GM19099 (cell line): ENCODE measurements around the gene HOXC10.

Experiments used
- POLR2A ChIP-seq: IDR thresholded peaks from 3 replicates; pipeline ENCODE4 v1.6.1; 2011; ENCODE audit warnings: low read depth; ENCODE audit not compliant: insufficient read length; ENCODE audit errors: extremely low read depth

HOXC10 gene

DNA sequence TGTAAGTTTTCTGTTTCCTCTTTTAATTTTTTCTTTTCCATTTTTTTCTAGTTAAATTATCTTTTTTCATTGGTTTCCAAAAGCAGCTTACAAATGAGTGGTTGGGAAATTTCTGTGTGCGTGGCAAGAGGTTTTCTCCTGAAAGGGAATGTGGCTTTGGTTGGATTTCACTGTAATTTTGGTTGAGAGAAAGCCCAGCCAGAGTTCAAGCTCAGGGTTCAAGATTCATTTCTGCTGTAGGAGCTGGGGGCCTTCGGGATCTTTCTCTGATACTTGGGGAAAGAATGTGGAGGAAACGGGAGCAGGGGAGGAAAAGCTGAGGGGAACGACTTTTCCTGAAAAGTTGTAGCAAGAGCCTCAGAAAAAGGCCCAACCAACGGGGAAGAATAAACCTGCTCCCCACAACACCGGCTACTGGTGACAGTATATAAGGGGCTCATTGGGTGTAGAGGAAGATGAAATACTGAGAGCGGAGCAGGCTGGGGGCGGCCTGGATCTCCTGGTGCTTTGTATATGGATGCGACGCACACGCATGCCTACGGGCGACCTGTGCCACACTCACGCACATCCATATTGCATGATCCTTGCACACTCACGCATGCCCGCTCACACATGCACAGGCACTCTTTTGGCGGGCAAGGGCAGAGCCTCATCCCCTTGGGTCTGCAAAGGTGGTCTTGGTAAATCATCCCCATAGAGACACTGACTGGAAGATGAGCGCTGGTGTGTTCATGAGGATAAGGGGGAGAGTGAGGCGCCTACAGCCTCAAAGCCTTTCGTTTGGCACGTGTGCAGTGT, 1.9 kb downstream of the HOXC10 start:
- TF ChIP-seq POLR2A, result no peak

DNA sequence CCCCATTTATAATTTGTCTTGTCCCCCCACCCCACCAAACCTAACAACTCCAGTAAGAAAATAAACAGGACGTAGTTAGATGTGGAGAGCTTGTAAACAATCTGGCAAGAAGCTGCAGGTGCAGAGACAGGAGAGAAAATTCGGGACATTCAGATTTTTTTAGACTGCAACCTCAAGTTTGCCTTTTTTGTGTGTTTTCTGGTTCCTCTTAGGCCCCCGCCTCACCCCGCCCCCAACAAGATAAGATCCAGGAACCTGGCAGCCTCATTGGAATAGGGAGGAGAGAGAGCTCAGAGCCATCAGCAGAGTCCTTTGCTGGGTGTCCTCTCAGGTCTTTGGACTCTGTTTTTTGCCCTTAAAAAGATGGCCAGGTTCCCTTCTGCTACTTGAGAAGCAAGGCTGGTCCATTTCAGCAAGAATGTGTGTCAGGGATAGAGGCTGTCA, 2.9 kb downstream of the HOXC10 start:
- no peak for TF ChIP-seq POLR2A

DNA sequence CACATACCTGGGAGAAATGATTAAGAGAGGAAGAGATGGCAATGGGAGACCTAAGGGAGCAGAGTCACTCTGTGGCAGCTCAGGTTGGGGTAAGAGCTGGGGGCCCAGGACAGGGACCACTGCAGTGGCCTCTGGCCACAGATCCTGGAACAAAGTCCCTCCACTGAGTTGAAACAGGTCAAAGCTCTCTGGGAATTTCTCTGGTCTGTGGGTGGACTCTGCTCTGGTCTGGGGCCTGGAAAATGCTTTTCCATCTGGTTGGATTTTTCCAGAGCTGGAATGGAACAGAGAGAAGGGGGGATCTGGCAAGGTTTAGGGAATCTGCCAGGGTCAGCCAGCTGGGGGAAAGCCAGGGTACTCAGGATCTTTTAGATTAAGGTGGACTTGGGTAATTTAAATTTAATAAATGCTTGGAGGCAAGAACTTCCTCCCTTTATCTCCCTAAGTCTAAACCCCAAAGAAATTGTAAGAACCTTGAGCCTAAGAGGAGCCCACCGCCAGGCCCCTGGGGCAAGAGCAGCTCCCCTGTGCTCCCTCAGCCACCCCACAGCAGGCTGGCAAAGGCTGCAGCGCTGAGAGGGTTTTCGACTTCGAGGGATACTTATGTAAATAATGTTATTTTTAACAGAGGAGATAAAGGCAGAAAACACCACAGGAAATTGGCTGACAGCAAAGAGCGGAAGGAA, 3.7 kb downstream of the HOXC10 start:
- TF ChIP-seq POLR2A, result no peak

DNA sequence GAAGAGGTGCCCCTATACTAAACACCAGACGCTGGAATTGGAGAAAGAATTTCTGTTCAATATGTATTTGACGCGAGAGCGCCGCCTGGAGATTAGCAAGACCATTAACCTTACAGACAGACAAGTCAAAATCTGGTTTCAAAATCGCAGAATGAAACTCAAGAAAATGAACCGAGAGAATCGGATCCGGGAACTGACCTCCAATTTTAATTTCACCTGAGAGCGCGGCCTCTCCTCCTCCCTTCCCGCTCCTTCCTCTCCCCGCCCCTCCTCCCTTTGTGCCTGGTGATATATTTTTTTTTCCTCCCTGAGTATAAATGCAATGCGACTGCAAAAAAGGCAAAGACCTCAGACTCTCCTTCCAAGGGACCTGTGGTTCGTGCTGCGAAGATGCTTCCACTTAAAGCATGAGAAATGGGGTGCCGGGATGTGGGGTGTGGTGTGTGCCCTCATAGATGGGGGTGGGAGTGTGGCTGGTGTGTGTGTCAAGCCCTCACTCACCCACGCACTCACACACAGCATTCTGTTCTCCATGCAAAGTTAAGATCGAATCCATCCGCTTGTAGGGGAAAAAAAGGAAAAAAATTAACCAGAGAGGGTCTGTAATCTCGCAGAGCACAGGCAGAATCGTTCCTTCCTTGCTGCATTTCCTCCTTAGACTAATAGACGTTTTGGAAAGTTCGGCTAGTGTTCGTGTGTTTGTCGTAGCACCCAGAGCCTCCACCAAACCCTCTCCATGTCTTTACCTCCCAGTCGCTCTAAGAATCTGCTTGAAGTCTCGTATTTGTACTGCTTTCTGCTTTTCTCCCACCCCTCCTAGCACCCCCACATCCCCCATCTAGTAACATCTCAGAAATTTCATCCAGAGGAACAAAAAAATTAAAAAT, 4.5 kb downstream of the HOXC10 start:
- no peak for TF ChIP-seq POLR2A

DNA sequence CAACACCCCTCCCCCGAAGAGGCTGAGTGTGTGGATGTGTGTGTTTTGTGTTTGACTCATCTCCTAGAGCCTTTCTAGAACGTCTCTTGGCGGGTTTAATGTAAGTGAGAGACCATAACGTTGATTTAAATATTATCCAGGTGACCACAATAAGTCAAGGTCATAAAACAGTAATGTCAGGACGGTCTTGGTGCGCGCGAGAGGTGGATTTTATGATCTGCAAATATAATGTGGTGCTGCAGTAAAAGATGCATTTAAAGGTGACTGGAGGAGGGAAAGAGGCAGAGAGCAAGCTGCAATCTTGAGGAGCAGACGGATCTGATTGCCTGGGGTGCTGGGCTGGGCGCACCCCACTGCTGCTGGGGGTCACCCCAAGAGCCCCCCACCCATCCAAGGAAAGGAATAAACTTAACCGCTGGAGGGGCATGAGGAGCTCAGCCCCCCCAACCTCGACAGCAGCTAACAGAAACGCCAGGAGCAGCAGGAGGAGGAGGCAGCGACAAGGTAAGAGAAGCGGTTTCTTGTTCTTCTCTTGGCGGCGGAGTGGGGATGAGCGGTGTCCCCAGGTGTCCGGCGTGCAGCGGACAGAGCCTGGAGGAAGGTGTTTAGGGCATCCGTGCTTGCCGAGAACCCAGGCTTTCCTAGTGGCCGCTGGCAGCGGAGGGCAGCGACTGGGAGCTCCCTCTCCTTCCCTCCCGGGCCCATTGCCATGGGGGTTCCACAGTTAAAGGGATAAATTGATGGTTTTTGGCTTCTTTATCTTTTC, 5.5 kb downstream of the HOXC10 start:
- TF ChIP-seq POLR2A, result no peak

DNA sequence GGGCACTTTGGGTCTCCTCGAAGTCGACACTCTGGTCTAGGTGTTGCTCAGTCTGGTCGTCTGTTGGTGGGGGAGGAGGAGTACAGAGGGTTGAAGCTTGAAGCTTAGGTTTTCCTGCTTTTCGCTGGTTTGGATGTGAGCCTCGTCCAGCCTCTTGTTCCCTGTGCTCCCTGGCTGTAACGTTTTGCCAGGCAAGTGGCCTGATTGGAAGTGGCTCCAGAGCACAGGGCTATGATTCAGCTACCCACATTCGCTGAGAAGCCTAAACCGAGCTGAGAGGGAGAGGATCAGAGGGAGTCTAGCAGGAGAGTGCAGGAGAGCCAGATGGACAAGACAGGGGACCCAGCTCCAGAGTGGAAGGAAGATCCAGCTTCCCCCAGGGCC, 6.1 kb downstream of the HOXC10 start:
- TF ChIP-seq POLR2A, result no peak

DNA sequence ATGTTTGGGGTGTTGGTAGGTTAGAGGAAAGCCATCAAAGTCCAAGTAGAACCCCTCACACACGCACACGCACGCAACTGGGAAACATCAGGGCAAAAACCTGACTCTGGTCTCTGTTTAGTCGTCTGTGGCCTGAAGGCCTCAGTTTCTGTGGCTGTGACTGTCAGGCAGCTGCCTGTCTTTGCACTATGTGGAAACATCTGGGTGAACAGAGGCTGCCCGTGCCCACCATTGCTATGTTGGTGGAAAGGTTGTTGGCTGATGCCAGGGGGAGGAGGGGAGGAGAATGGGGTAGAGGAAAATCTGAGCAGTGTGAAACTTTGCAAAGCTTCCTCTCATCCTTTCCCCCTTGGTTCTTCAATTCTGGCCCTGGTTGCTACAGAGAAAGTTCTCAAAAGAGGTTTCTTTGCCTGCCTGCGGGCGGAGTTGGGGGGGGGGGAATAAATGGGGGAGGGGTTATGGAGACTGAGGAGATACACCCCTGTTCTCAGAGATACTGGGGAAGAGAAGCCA, 7.5 kb downstream of the HOXC10 start:
- no peak for TF ChIP-seq POLR2A

DNA sequence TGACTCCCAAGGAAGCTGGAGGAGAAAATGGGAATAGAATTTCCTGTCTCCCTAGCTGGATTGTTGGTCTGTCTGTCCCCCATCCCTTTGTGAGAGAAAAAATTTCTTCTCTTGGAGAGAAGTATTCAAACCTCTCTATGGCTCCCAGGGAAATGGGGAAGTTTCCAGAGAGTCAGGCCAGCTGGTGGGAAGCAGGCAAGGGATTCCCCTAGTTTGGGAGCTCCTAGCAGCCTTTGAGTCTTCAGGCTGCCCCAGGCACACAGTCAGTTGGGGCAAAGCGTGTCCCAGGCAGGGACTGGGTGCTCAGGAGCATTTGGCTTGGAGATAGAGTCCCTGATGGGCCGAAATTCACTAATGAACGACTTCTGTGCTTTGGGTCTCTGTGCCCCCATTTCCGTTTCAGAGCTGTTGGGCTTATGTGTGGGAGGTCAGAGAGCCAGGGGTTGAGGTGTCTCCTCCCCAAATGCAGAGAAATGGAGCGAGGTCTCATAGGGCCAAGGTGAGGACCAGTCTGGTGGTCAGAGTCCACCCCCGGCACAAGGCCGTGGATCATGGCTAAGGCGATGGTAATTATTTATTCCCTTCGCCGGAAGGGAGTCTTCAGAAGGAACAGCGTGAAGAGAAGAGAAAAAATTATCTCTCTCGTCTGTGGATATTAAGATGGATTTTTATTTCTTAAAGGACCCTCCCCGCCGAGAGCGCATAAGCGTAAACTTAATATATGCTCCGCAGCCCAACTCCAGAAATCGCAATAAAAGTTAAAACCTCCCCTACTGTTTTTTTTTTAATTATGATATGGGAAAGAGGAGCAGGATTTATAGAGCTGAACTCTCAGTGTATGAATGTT, 8.4 kb downstream of the HOXC10 start:
- TF ChIP-seq POLR2A, result no peak

DNA sequence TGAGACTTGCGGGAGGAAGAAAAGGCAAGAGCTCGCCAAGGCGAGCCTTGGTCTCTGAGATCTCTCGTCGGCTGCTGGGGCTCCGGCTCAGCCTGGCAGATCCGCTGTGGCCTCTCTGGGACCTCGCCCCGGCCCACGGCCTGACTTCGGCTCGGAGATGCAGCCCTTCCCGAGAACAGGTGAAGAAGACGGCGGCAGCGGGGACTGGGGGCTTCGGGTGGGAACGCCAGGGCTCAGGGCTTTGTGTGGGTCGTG, 9.0 kb downstream of the HOXC10 start:
- TF ChIP-seq POLR2A, result no peak

DNA sequence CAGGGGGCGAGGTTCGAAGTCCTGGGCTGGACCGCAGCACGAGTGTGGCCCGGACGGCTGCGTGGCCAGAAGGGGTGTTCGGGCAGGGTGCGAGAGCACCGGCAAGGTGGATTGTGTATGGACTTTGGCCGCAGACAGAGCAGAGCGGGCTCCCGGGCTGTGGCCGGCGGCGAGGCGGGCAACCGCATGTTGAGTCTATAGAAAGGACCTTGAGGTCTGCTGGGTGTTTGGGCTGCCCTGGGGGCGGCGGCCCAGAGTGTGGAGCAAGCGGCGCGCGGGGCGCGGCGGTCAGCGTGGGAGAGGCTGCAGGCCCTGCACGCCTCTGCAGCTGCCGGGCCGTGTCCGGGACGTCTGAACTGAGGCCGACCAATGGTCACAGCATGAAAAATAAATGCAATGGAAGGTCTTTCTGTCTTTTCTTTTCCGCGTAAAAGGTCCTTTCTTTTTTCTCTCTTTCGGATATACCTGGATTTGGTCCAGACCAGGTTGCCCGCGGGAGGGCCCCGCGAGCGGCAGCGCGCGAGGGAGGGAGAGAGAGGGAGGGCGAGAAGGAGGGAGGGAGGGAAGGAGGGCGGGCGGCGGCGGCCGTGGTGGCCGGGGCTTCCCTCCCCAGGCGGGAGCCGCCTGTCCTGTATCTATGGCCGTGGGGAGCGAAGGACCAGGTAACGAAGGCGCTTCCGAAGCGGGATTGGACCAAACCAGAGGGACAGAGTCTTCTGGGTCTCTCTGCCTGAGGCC, 9.5 kb downstream of the HOXC10 start:
- TF ChIP-seq POLR2A, result no peak

DNA sequence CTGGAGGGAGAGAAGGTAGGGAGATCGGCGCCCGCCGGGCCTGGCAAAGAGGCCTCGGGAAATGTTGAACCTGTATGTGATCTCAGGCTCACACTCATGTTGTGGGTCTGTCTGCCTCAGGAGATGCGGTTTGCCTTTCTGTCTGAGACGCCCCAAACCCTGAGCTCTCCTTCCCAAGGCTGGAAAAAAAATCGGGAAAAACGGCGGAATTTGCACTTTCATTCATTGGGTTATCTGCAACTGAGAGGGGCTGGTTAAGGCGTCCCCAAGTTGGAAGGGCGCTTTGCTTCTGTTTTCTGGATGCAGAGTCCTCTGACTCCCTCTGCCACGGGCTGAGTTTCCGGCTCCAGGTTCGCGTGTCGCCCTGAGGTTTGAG, 10.0 kb downstream of the HOXC10 start:
- no peak for TF ChIP-seq POLR2A

DNA sequence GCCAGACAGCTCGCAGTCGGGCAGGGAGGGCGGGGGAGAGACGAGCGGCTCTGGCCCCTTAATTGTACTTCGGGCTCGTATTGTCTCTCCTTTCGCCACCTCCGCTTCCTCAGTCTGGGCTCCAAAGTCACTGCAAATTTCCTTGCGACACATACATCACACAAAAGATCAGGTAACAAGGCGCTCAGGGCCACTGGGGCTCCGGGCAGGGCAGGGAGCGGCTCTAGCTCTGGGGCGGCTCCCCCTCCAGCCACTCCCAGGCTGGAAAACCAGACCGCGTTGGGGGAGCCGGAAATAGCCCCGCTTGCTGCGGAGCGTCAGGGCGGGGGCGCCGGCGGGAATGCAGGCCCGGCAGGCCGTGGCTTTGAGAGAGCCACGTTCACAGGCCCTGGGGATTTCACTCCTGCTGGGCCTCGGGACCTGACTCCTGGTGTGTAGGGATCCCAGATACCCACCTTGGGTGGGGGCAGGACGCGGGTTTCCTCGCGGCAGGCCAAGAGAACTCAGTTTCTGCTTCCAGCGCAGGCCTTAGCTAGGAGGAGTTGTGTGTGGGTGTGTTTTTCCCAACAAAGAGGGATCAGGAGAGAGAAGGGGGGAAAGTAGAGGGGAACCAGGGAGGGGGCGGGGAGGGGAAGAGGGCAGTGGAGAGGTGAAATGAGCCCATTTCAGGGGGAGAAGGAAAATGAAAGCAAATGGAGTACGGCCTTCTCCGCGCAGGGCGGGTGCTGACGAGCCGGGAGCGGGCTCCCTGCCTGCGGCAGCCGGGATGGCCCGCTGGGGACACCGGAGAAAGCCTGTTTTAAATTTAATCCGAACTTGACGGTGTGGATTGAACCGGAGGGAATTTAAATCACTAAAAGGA, 10.7 kb downstream of the HOXC10 start:
- TF ChIP-seq POLR2A, result no peak
